HepG2 (cell line): ENCODE data around the gene CCR9.

Source experiments
- FOXK2 ChIP-seq: fragments of 450-650 bp; IDR thresholded peaks from 2 replicates; pipeline ENCODE4 v1.6.1; 2016
- NR3C1 ChIP-seq: sonication (generic); formaldehyde crosslinking; IDR thresholded peaks from 2 replicates; pipeline ENCODE4 v1.4.0; 2020; ENCODE audit warnings: missing genetic modification reagents
- RFX5 ChIP-seq: IDR thresholded peaks from 2 replicates; pipeline ENCODE4 v1.6.1; 2011; ENCODE audit warnings: low read depth, low read length, improper control_type of control experiment
- TF ChIP-seq, protein P1 (sequence below): sonication (generic); formaldehyde crosslinking; IDR thresholded peaks from 2 replicates; pipeline ENCODE4 v1.8.1; 2022; ENCODE audit warnings: low read depth, mild to moderate bottlenecking, missing genetic modification reagents
- TF ChIP-seq, protein P2 (sequence below): sonication (generic); formaldehyde crosslinking; IDR thresholded peaks from 2 replicates; pipeline ENCODE4 v1.4.0; 2020; ENCODE audit warnings: missing genetic modification reagents

DNA sequence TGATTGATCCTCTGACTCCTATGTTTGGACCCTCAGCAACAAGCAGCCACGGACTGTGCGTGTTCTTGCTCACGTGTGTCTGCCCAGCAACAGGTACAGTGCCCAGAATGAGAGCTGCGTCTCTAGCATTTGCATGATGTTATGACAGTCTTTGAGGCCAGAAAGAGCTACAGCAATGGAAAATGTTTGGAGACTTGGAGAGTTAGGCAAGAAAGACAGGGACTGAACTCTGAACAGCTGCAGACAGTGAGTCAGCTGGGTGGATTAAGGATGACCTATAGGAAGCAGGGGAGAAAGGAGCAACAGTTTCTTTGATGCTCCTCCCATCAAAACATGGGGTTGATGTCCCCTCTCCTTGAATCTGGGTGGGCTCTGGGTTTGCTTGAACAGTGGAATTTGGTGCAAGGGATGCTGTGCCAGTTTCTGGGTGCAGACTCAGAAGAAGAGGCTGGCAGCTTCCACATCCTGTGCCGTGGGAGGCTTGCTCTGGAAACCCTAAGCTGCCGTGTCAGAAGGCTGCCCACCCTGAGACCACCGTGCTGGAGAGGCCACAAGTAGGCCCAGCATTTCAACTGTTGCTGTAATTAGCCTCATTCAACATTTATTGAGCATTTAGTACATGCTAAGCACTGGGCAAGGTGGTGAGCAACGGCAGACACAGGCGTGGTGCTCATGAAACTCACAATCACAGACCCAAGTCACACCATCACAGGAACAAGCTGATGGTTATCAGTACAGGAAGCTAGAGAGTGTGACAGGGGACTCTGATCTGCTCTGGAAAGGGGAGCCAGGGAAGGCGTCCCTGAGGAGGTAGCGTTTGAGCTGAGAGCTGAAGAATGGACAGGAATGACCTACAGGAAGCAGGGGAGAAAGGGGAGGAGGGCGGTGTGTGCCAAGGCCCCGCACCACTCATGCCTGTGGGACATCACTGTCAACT is 21.7 kb downstream of the CCR9 start:
- no peak for TF ChIP-seq RFX5
- TF ChIP-seq, protein P1, sequence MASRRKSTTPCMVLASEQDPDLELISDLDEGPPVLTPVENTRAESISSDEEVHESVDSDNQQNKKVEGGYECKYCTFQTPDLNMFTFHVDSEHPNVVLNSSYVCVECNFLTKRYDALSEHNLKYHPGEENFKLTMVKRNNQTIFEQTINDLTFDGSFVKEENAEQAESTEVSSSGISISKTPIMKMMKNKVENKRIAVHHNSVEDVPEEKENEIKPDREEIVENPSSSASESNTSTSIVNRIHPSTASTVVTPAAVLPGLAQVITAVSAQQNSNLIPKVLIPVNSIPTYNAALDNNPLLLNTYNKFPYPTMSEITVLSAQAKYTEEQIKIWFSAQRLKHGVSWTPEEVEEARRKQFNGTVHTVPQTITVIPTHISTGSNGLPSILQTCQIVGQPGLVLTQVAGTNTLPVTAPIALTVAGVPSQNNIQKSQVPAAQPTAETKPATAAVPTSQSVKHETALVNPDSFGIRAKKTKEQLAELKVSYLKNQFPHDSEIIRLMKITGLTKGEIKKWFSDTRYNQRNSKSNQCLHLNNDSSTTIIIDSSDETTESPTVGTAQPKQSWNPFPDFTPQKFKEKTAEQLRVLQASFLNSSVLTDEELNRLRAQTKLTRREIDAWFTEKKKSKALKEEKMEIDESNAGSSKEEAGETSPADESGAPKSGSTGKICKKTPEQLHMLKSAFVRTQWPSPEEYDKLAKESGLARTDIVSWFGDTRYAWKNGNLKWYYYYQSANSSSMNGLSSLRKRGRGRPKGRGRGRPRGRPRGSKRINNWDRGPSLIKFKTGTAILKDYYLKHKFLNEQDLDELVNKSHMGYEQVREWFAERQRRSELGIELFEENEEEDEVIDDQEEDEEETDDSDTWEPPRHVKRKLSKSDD (CRISPR knock-in tag) = no peak
- TF ChIP-seq NR3C1 (CRISPR knock-in tag) = no peak
- no peak for TF ChIP-seq FOXK2
- TF ChIP-seq, protein P2, sequence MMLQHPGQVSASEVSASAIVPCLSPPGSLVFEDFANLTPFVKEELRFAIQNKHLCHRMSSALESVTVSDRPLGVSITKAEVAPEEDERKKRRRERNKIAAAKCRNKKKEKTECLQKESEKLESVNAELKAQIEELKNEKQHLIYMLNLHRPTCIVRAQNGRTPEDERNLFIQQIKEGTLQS (CRISPR knock-in tag) = no peak
